K562 (cell line): ENCODE data around the gene TEX54. TPM values are rescaled to one million over a fixed set of nuclear protein-coding genes. Genes with fewer than 3 reads are reported as not detected.

Experiments used
- CCNT2 ChIP-seq: IDR thresholded peaks from 2 replicates; pipeline ENCODE4 v1.6.1; 2011; ENCODE audit warnings: borderline replicate concordance, low read depth, mild to moderate bottlenecking, moderate library complexity, mixed read lengths, low read length; ENCODE audit not compliant: insufficient read length; ENCODE audit errors: extremely low read depth
- CEBPG ChIP-seq, 3 experiments: fragments of 200-800 bp in 1 of 3; sonication (Bioruptor generic) in 1 of 3; sonication (generic) in 1 of 3; formaldehyde crosslinking in 1 of 3; IDR thresholded peaks in 2 of 3; conservative IDR thresholded peaks in 1 of 3; 2 replicates each; pipeline versions ENCODE4 v1.6.1 to v1.8.0; 2016 to 2022; ENCODE audit warnings: missing compliant biosample characterization in 2 of 3, missing genetic modification characterization in 2 of 3, mild to moderate bottlenecking in 1 of 3, missing genetic modification reagents in 1 of 3
- FOXA1 ChIP-seq: fragments of 450-650 bp; IDR thresholded peaks from 2 replicates; pipeline ENCODE4 v1.6.1; 2016; ENCODE audit warnings: mild to moderate bottlenecking, borderline replicate concordance
- HMGXB4 ChIP-seq: sonication (generic); formaldehyde crosslinking; IDR thresholded peaks from 2 replicates; pipeline ENCODE4 v1.8.1; 2023; ENCODE audit warnings: mild to moderate bottlenecking, missing genetic modification reagents
- KAT2B ChIP-seq: IDR thresholded peaks from one replicate; pipeline ENCODE4 v1.6.1; 2012; ENCODE audit warnings: low read depth, mild to moderate bottlenecking, control low read depth, inconsistent platforms, low read length, moderate library complexity
- MYNN ChIP-seq, 2 experiments: sonication (generic); formaldehyde crosslinking in 1 of 2; IDR thresholded peaks; 2 replicates each; pipeline versions ENCODE4 v1.5.0 to v1.6.1; 2016 to 2020; ENCODE audit warnings: antibody characterized with exemption in 1 of 2, missing genetic modification reagents in 1 of 2
- PCBP1 ChIP-seq: fragments of 200-400 bp; formaldehyde crosslinking; IDR thresholded peaks from 2 replicates; pipeline ENCODE4 v1.6.1; 2018; ENCODE audit warnings: mild to moderate bottlenecking, low read depth, low read length; ENCODE audit not compliant: poor library complexity, severe bottlenecking
- PHF20 ChIP-seq: fragments of 450-650 bp; IDR thresholded peaks from 2 replicates; pipeline ENCODE4 v1.6.1; 2018; ENCODE audit not compliant: partially characterized antibody
- POLR2A ChIP-seq: fragments of 450-650 bp; conservative IDR thresholded peaks from 2 replicates; pipeline ENCODE4 v1.6.1; 2016
- SP1 ChIP-seq: sonication (generic); formaldehyde crosslinking; IDR thresholded peaks from 2 replicates; pipeline ENCODE4 v1.8.1; 2022; ENCODE audit warnings: mild to moderate bottlenecking, missing genetic modification reagents
- TOE1 ChIP-seq, 2 experiments: fragments of 450-650 bp in 1 of 2; sonication (generic) in 1 of 2; formaldehyde crosslinking in 1 of 2; IDR thresholded peaks; 2 replicates each; pipeline versions ENCODE4 v1.7.1 to v1.8.0; 2016 to 2022; ENCODE audit warnings: borderline replicate concordance in 2 of 2, mild to moderate bottlenecking in 2 of 2, antibody characterized with exemption in 1 of 2, inconsistent platforms in 1 of 2, low read depth in 1 of 2, missing genetic modification reagents in 1 of 2, moderate library complexity in 1 of 2
- ZBTB49 ChIP-seq: sonication (generic); formaldehyde crosslinking; IDR thresholded peaks from 2 replicates; pipeline ENCODE4 v1.8.0; 2022; ENCODE audit warnings: missing genetic modification reagents, mild to moderate bottlenecking, borderline replicate concordance
- ZBTB5 ChIP-seq: fragments of 450-650 bp; IDR thresholded peaks from 2 replicates; pipeline ENCODE4 v1.6.1; 2017; ENCODE audit warnings: antibody characterized with exemption
- ZFPM2 ChIP-seq: fragments of 250-450 bp; sonication (Bioruptor Pico); IDR thresholded peaks from 2 replicates; pipeline ENCODE4 v1.5.1; 2022; ENCODE audit warnings: mild to moderate bottlenecking
- ZNF12 ChIP-seq: sonication (generic); formaldehyde crosslinking; IDR thresholded peaks from 2 replicates; pipeline ENCODE4 v1.4.0; 2020; ENCODE audit warnings: mild to moderate bottlenecking, missing genetic modification reagents
- ZNF212 ChIP-seq: fragments of 450-650 bp; formaldehyde crosslinking; IDR thresholded peaks from 2 replicates; pipeline ENCODE4 v1.4.0; 2020; ENCODE audit warnings: mild to moderate bottlenecking
- ZNF77 ChIP-seq: fragments of 250-450 bp; sonication (Bioruptor Pico); IDR thresholded peaks from 2 replicates; pipeline ENCODE4 v1.5.0; 2020
- ZNF79 ChIP-seq: fragments of 250-450 bp; sonication (Bioruptor Pico); IDR thresholded peaks from 2 replicates; pipeline ENCODE4 v1.4.0; 2020; ENCODE audit warnings: low read depth, mild to moderate bottlenecking, moderate library complexity
- polyA plus RNA-seq, 8 experiments: library from polyadenylated mRNA; depleted of rRNA in 4 of 8; stranded (reverse) in 5 of 8; unstranded in 3 of 8; fragments of >200 nt; fragmentation: Nextera tagmentation in 2 of 8; fragmentation: Illumina TruSeq in 1 of 8; extraction: Ambion mirVana in 2 of 8; extraction: Trizol in 1 of 8; gene quantifications; 2 replicates each; pipeline versions ENCODE4 v1.2.1 to v1.2.3, GENCODE V29; 2011 to 2014; ENCODE audit warnings: inconsistent platforms in 1 of 8, missing spikeins in 1 of 8
- total RNA-seq, 7 experiments: library from RNA; depleted of rRNA in 6 of 7; stranded (reverse); fragments of >200 nt in 6 of 7; fragmentation: Illumina TruSeq in 2 of 7; extraction: Trizol in 2 of 7; gene quantifications; 2 replicates each; pipeline versions ENCODE4 v1.2.1 to v1.2.3, GENCODE V29; 2011 to 2021; ENCODE audit warnings: low replicate concordance in 1 of 7

Gene TEX54
- total and polyA plus RNA-seq, 9 of the 15 experiments (the other 6 are each of a cell fraction or from before 2014, with no cell fraction given), result not detected

GRCh38 chr11:62805076-62805892 is 27.4 kb downstream of the TEX54 start, which contains the start of gene NXF1 (continued):
- TF ChIP-seq ZNF79 (CRISPR knock-in tag) (no peak), CEBPG (CRISPR knock-in tag; IDR thresholded peaks at IDR 0.05) (no peak), CEBPG (tag; conservative IDR thresholded peaks at IDR 0.05 in 1 of 2, IDR thresholded peaks at IDR 0.05 in 1 of 2) (no peak), PCBP1 (peak; percentile 98), ZNF212 (no peak), TOE1 (IDR thresholded peaks at IDR 0.05; ENCODE audit: borderline replicate concordance) (0 out of 2 replicates have a peak, but pooled peaks have one; percentile 5), TOE1 (CRISPR knock-in tag; IDR thresholded peaks at IDR 0.05; ENCODE audit: borderline replicate concordance, low read depth) (peak; percentile 17; the same call in 1 of the 2 replicates), ZBTB5 (no peak), ZNF77 (CRISPR knock-in tag) (no peak), KAT2B (no peak), MYNN (IDR thresholded peaks at IDR 0.05) (peak; percentile 76; the same call in 1 of the 2 replicates), MYNN (CRISPR knock-in tag; IDR thresholded peaks at IDR 0.05) (no peak), POLR2A (peak; percentile 100), ZBTB49 (CRISPR knock-in tag) (no peak), PHF20 (peak; percentile 92), ZNF12 (CRISPR knock-in tag) (peak; percentile 60; the same call in 1 of the 2 replicates), HMGXB4 (peak; percentile 94; the same call in 1 of the 2 replicates), SP1 (peak; percentile 99), CCNT2 (peak; percentile 97), ZFPM2 (no peak; the same call in 1 of the 2 replicates), FOXA1 (no peak)
